ENCODE results near the gene FBP1. TPM values are rescaled to one million over a fixed set of nuclear protein-coding genes. Genes with fewer than 3 reads are reported as not detected.

Gene FBP1
- total RNA-seq, 1 experiment from 2014 or later = 48.1 TPM

DNA sequence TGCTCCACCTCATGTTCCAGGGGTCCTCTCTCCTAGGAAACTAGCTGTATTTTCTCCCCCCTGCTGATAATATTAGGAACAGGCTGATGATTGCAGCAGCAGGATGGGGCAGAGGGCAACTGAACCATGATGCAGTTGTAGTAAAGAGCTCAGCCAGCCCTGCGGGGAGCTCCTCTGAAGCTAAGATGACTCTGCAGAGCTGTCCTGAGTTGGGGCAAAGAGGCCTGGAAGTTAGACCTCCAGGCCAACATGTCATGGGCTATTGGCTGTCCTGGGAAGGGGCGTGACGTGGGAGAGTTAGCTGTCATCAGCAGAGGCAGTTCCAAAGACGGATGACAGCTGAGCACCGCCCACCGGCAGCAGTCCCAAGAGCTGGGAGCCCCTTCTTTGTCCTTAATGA is 6.6 kb upstream of the FBP1 start:
- Histone ChIP-seq H3K9me3 (ENCODE audit: low read length) (no peaks in the 10 kb centered on the region), H4K20me1 (ENCODE audit: low read length) (no peaks in the 10 kb centered on the region), H3K9me2 (replicated peaks; ENCODE audit: low read length) (no peaks in the 10 kb centered on the region), H3K4me2 (ENCODE audit: low read length) (no peak overlapping the region), H3F3A (ENCODE audit: low read length, unreplicated experiment) (peaks cover 6% of the 10 kb centered on the region), H3K27ac (ENCODE audit: low read length) (no peak overlapping the region), H3K4me1 (ENCODE audit: insufficient read depth, low read length) (peaks cover 33% of the 10 kb centered on the region), H2AFZ (ENCODE audit: low read length) (no peak overlapping the region), H3K36me3 (ENCODE audit: low read depth, low read length) (no peaks in the 10 kb centered on the region), H3K79me2 (ENCODE audit: low read length) (no peaks in the 10 kb centered on the region), H3K4me3 (ENCODE audit: low read length) (no peak overlapping the region), H3K9ac (ENCODE audit: low read length) (no peak overlapping the region), H3K27me3 (ENCODE audit: low read length) (no peaks in the 10 kb centered on the region)
- CTCF ChIA-PET = no interaction called here
- no peak for ATAC-seq
- POLR2A ChIA-PET (ENCODE audit: unreplicated experiment) = interaction anchor here (0.5 kb wide), 1 partner anchor 149 kb away, joined by 3 read pairs; no protein-coding TSS in a partner anchor
- no peak for DNase-seq
- TF ChIP-seq CTCF (conservative IDR thresholded peaks at IDR 0.05; ENCODE audit: low read depth, low read length) (no peak), EZH2 (IDR thresholded peaks at IDR 0.05; ENCODE audit: low read length, unreplicated experiment) (no peak), EZH2phosphoT487 (IDR thresholded peaks at IDR 0.05; ENCODE audit: borderline replicate concordance, low read length) (no peak)
- intact Hi-C loops (cut with micrococcal nuclease) = no loop called here
- no TSS peak for BruUV-seq (replicated peaks)

DNA sequence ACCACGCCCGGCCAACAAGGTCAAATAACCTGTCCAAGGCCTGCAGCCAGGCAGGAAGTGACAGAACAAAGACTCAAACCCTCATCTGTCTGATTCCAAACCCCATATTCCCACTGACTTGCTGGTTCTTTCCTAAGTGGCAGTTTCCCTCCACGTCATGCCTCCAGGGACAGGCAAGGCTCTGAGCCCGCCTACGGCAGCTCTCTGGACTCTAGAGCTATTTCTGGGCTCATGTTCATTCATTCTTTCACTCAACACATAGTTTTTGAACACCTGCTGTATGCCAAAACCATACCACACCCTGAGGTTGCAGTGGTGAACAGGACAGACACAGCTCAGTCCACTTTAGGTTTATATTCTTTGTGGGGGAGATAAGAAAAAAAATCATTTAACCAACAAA is 5.2 kb upstream of the FBP1 start:
- ATAC-seq (no peak), DNase-seq (no peak)
- H3K4me1 ChIP-seq (ENCODE audit: insufficient read depth, low read length) = peaks cover 36% of the 10 kb centered on the region
- H3F3A ChIP-seq (ENCODE audit: low read length, unreplicated experiment) = peaks cover 6% of the 10 kb centered on the region
- no peak overlapping the region for H3K27ac ChIP-seq (ENCODE audit: low read length)
- intact Hi-C loops (cut with micrococcal nuclease) = no loop called here
- BruUV-seq (replicated peaks) = no TSS peak
- no peaks in the 10 kb centered on the region for H3K9me2 ChIP-seq (replicated peaks; ENCODE audit: low read length)
- H3K79me2 ChIP-seq (ENCODE audit: low read length) = peaks cover 1% of the 10 kb centered on the region; the same call in 1 of the 2 replicates
- H4K20me1 ChIP-seq (ENCODE audit: low read length) = no peaks in the 10 kb centered on the region
- no peak overlapping the region for H2AFZ ChIP-seq (ENCODE audit: low read length)
- POLR2A ChIA-PET (ENCODE audit: unreplicated experiment) = no interaction called here
- H3K4me3 ChIP-seq (ENCODE audit: low read length) = no peak overlapping the region
- H3K36me3 ChIP-seq (ENCODE audit: low read depth, low read length) = no peaks in the 10 kb centered on the region
- no peak for TF ChIP-seq EZH2 (IDR thresholded peaks at IDR 0.05; ENCODE audit: low read length, unreplicated experiment)
- no peak for TF ChIP-seq EZH2phosphoT487 (IDR thresholded peaks at IDR 0.05; ENCODE audit: borderline replicate concordance, low read length)
- TF ChIP-seq CTCF (conservative IDR thresholded peaks at IDR 0.05; ENCODE audit: low read depth, low read length) = no peak
- CTCF ChIA-PET = no interaction called here
- no peak overlapping the region for H3K9ac ChIP-seq (ENCODE audit: low read length)
- H3K9me3 ChIP-seq (ENCODE audit: low read length) = no peaks in the 10 kb centered on the region
- H3K27me3 ChIP-seq (ENCODE audit: low read length) = no peaks in the 10 kb centered on the region
- no peak overlapping the region for H3K4me2 ChIP-seq (ENCODE audit: low read length)

- no peaks in the 10 kb centered on the region for H3K9me3 ChIP-seq (ENCODE audit: low read length)
- TF ChIP-seq EZH2 (IDR thresholded peaks at IDR 0.05; ENCODE audit: low read length, unreplicated experiment) (no peak), CTCF (conservative IDR thresholded peaks at IDR 0.05; ENCODE audit: low read depth, low read length) (no peak), EZH2phosphoT487 (IDR thresholded peaks at IDR 0.05; ENCODE audit: borderline replicate concordance, low read length) (no peak)
- intact Hi-C loops (cut with micrococcal nuclease) = no loop called here
- no peaks in the 10 kb centered on the region for H3K36me3 ChIP-seq (ENCODE audit: low read depth, low read length)
- H3K9me2 ChIP-seq (replicated peaks; ENCODE audit: low read length) = no peaks in the 10 kb centered on the region
- peaks cover 32% of the 10 kb centered on the region for H3K4me1 ChIP-seq (ENCODE audit: insufficient read depth, low read length)
- no peak overlapping the region for H3K4me3 ChIP-seq (ENCODE audit: low read length)
- POLR2A ChIA-PET (ENCODE audit: unreplicated experiment) = no interaction called here
- peaks cover 9% of the 10 kb centered on the region for H3K79me2 ChIP-seq (ENCODE audit: low read length)
- H3K4me2 ChIP-seq (ENCODE audit: low read length) = no peak overlapping the region
- DNase-seq (no peak), ATAC-seq (no peak)
- CTCF ChIA-PET = no interaction called here
- no peak overlapping the region for H3K9ac ChIP-seq (ENCODE audit: low read length)
- H3K27ac ChIP-seq (ENCODE audit: low read length) = no peak overlapping the region
- no peaks in the 10 kb centered on the region for H4K20me1 ChIP-seq (ENCODE audit: low read length)
- no peak overlapping the region for H2AFZ ChIP-seq (ENCODE audit: low read length)
- peaks cover 4% of the 10 kb centered on the region for H3F3A ChIP-seq (ENCODE audit: low read length, unreplicated experiment)
- BruUV-seq (replicated peaks) = no TSS peak
- no peaks in the 10 kb centered on the region for H3K27me3 ChIP-seq (ENCODE audit: low read length)
These were observed 4.4 kb upstream of the FBP1 start for GRCh38 chr9:94643741-94644140.
